Measurements from ENCODE around the gene HPCA. TPM values are rescaled to one million over a fixed set of nuclear protein-coding genes. Genes with fewer than 3 reads are reported as not detected.

Gene HPCA
- total and polyA plus RNA-seq, 2 experiments from 2014 or later, result not detected

DNA sequence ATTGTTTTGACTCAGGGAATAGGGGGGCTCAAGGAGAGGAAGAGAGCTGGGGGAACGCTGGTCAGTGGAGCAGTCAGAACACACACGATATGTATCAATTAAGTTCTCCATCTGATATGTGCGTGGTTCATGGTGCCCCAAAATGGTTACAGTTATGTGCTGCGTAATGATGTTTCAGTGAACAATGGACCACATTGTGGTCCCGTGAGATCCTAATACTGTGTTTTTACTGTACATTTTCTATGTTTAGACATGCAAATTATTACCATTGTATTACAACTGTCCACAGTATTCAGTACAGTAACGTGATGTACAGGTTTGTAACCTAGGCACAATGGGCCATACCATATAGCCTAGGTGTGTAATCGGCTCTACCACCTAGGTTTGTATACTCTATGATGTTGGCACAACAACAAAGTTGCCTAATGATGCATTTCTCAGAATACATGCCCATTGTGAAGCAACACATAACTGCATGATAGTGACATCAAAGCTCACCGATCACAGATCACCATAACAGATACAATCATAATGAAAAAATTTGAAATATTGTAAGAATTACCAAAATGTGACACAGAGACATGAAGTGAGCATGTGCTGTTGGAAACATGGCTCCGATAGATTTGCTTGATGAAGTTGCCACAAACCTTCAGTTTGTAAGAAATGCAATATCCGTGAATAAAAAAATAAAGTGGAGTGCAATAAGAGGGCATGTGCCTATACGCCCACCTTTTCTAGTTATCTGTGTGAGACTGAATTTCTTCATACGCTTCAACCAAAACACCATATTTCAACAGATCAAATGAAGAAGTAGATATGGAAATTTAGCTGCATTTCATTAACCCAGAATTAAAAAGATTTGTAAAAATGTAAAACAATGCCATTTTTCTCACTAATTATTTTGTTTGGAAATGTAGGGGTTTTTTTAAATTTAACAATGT is 29.7 kb downstream of the HPCA start:
- no peak for DNase-seq
- no peak overlapping the region for H3K9ac ChIP-seq
- no peaks in the 10 kb centered on the region for H3K36me3 ChIP-seq (ENCODE audit: low read depth)
- no peaks in the 10 kb centered on the region for H3K9me3 ChIP-seq (ENCODE audit: low read depth)
- no peaks in the 10 kb centered on the region for H3K9me2 ChIP-seq (ENCODE audit: insufficient read depth)
- WGBS, 2 experiments (ENCODE audit: low coverage in 1 of 2, low lambda C conversion rate in 2 of 2, missing lambda C conversion rate in 2 of 2), result 70 to 74% methylated on average over 12 of the region's 12 CpGs
- no peak overlapping the region for H3K4me2 ChIP-seq (ENCODE audit: unreplicated experiment)
- H3K4me3 ChIP-seq, result no peak overlapping the region
- peaks cover 11% of the 10 kb centered on the region for H3K4me1 ChIP-seq (ENCODE audit: insufficient read depth)
- in situ Hi-C loops (cut with MboI), result no loop called here
- no peaks in the 10 kb centered on the region for H3K79me2 ChIP-seq (ENCODE audit: insufficient read depth)
- TF ChIP-seq EZH2 (IDR thresholded peaks at IDR 0.05; ENCODE audit: insufficient read depth, poor library complexity, severe bottlenecking) (no peak), EZH2phosphoT487 (IDR thresholded peaks at IDR 0.05; ENCODE audit: insufficient read depth, low read depth) (no peak)
- no peak overlapping the region for H2AFZ ChIP-seq
- H3K27ac ChIP-seq, result no peak overlapping the region
- H4K20me1 ChIP-seq (ENCODE audit: insufficient read depth), result no peaks in the 10 kb centered on the region
- 0 out of 2 replicates have a peak, but pooled peaks cover 5% of the 10 kb centered on the region for H3F3A ChIP-seq (ENCODE audit: insufficient read depth)
- no peaks in the 10 kb centered on the region for H3K27me3 ChIP-seq (replicated peaks; ENCODE audit: insufficient read depth)

- H3K4me2 ChIP-seq (ENCODE audit: unreplicated experiment), result no peak overlapping the region
- 0 out of 2 replicates have a peak, but pooled peaks cover 5% of the 10 kb centered on the region for H3F3A ChIP-seq (ENCODE audit: insufficient read depth)
- peaks cover 11% of the 10 kb centered on the region for H3K4me1 ChIP-seq (ENCODE audit: insufficient read depth)
- no peak overlapping the region for H3K4me3 ChIP-seq
- H3K27ac ChIP-seq, result no peak overlapping the region
- H2AFZ ChIP-seq, result no peak overlapping the region
- no peaks in the 10 kb centered on the region for H3K27me3 ChIP-seq (replicated peaks; ENCODE audit: insufficient read depth)
- no peaks in the 10 kb centered on the region for H3K9me2 ChIP-seq (ENCODE audit: insufficient read depth)
- 93 to 96% methylated on average over 7 of the region's 7 CpGs for WGBS, 2 experiments (ENCODE audit: low coverage in 1 of 2, low lambda C conversion rate in 2 of 2, missing lambda C conversion rate in 2 of 2)
- in situ Hi-C loops (cut with MboI), result no loop called here
- no peak for DNase-seq
- no peaks in the 10 kb centered on the region for H3K79me2 ChIP-seq (ENCODE audit: insufficient read depth)
- no peaks in the 10 kb centered on the region for H3K36me3 ChIP-seq (ENCODE audit: low read depth)
- no peak overlapping the region for H3K9ac ChIP-seq
- H4K20me1 ChIP-seq (ENCODE audit: insufficient read depth), result no peaks in the 10 kb centered on the region
- TF ChIP-seq EZH2phosphoT487 (IDR thresholded peaks at IDR 0.05; ENCODE audit: insufficient read depth, low read depth) (no peak), EZH2 (IDR thresholded peaks at IDR 0.05; ENCODE audit: insufficient read depth, poor library complexity, severe bottlenecking) (no peak)
- no peaks in the 10 kb centered on the region for H3K9me3 ChIP-seq (ENCODE audit: low read depth)
Measured at GRCh38 chr1:32917521-32917920, 31.2 kb downstream of the HPCA start.

GRCh38 chr1:32918179-32918578 is 31.9 kb downstream of the HPCA start:
- WGBS, 2 experiments (ENCODE audit: low coverage in 1 of 2, low lambda C conversion rate in 2 of 2, missing lambda C conversion rate in 2 of 2), result 57 to 58% methylated on average over 1 of the region's 1 CpG
- Histone ChIP-seq H3K4me3 (no peak overlapping the region), H3K9me2 (ENCODE audit: insufficient read depth) (no peaks in the 10 kb centered on the region), H3K79me2 (ENCODE audit: insufficient read depth) (no peaks in the 10 kb centered on the region), H2AFZ (no peak overlapping the region), H3K27ac (no peak overlapping the region), H3K4me2 (ENCODE audit: unreplicated experiment) (no peak overlapping the region), H3K27me3 (replicated peaks; ENCODE audit: insufficient read depth) (no peaks in the 10 kb centered on the region), H3K9ac (no peak overlapping the region), H3K4me1 (ENCODE audit: insufficient read depth) (peaks cover 11% of the 10 kb centered on the region), H3F3A (ENCODE audit: insufficient read depth) (0 out of 2 replicates have a peak, but pooled peaks cover 5% of the 10 kb centered on the region), H4K20me1 (ENCODE audit: insufficient read depth) (no peaks in the 10 kb centered on the region), H3K9me3 (ENCODE audit: low read depth) (no peaks in the 10 kb centered on the region), H3K36me3 (ENCODE audit: low read depth) (no peaks in the 10 kb centered on the region)
- no peak for DNase-seq
- TF ChIP-seq EZH2 (IDR thresholded peaks at IDR 0.05; ENCODE audit: insufficient read depth, poor library complexity, severe bottlenecking) (no peak), EZH2phosphoT487 (IDR thresholded peaks at IDR 0.05; ENCODE audit: insufficient read depth, low read depth) (no peak)
- in situ Hi-C loops (cut with MboI), result no loop called here

- H3K79me2 ChIP-seq (ENCODE audit: insufficient read depth), result no peaks in the 10 kb centered on the region
- H3K4me2 ChIP-seq (ENCODE audit: unreplicated experiment), result peak overlapping the region; percentile 67
- no peaks in the 10 kb centered on the region for H3K27me3 ChIP-seq (replicated peaks; ENCODE audit: insufficient read depth)
- 68 to 73% methylated on average over 10 to 11 of the region's 11 CpGs for WGBS, 2 experiments (ENCODE audit: low coverage in 1 of 2, low lambda C conversion rate in 2 of 2, missing lambda C conversion rate in 2 of 2)
- H3K9ac ChIP-seq, result no peak overlapping the region
- H3K9me2 ChIP-seq (ENCODE audit: insufficient read depth), result no peaks in the 10 kb centered on the region
- in situ Hi-C loops (cut with MboI), result no loop called here
- H4K20me1 ChIP-seq (ENCODE audit: insufficient read depth), result no peaks in the 10 kb centered on the region
- peak; percentile 71 for DNase-seq
- 0 out of 2 replicates have a peak, but pooled peaks cover 5% of the 10 kb centered on the region for H3F3A ChIP-seq (ENCODE audit: insufficient read depth)
- H3K27ac ChIP-seq, result peak overlapping the region; percentile 16; the same call in 1 of the 2 replicates
- H3K9me3 ChIP-seq (ENCODE audit: low read depth), result no peaks in the 10 kb centered on the region
- H2AFZ ChIP-seq, result peak overlapping the region; percentile 61
- no peak overlapping the region for H3K4me3 ChIP-seq
- H3K36me3 ChIP-seq (ENCODE audit: low read depth), result no peaks in the 10 kb centered on the region
- peaks cover 11% of the 10 kb centered on the region for H3K4me1 ChIP-seq (ENCODE audit: insufficient read depth)
- TF ChIP-seq EZH2 (IDR thresholded peaks at IDR 0.05; ENCODE audit: insufficient read depth, poor library complexity, severe bottlenecking) (no peak), EZH2phosphoT487 (IDR thresholded peaks at IDR 0.05; ENCODE audit: insufficient read depth, low read depth) (no peak)
Measured at GRCh38 chr1:32919811-32920733, 33.8 kb downstream of the HPCA start.

Data from GM23248 (cell line).